Glutamatergic neuron (in vitro differentiated cells): Measurements from ENCODE around the gene CHRDL1. TPM values are rescaled to one million over a fixed set of nuclear protein-coding genes. Genes with fewer than 3 reads are reported as not detected.

Experiments
- DNase-seq: peaks from one replicate; pipeline ENCODE4 v3.0.0; 2022
- H3K27ac Mint-ChIP-seq: one replicate; pipeline ENCODE4 v1.8.0; 2020; ENCODE audit warnings: mild to moderate bottlenecking, mixed read lengths, inconsistent platforms; ENCODE audit not compliant: unreplicated experiment
- H3K27me3 Mint-ChIP-seq: one replicate; pipeline ENCODE4 v1.8.0; 2020; ENCODE audit warnings: mild to moderate bottlenecking, moderate library complexity, mixed read lengths, inconsistent platforms; ENCODE audit not compliant: unreplicated experiment
- H3K36me3 Mint-ChIP-seq: one replicate; pipeline ENCODE4 v1.8.0; 2020; ENCODE audit warnings: mild to moderate bottlenecking, mixed read lengths, inconsistent platforms; ENCODE audit not compliant: unreplicated experiment
- H3K4me1 Mint-ChIP-seq: one replicate; pipeline ENCODE4 v1.8.0; 2020; ENCODE audit warnings: mild to moderate bottlenecking, low read depth, mixed read lengths, inconsistent platforms; ENCODE audit not compliant: unreplicated experiment
- H3K4me3 Mint-ChIP-seq: one replicate; pipeline ENCODE4 v1.8.0; 2020; ENCODE audit warnings: mild to moderate bottlenecking, mixed read lengths, inconsistent platforms; ENCODE audit not compliant: unreplicated experiment
- H3K9me3 Mint-ChIP-seq: one replicate; pipeline ENCODE4 v1.8.0; 2020; ENCODE audit warnings: mild to moderate bottlenecking, moderate library complexity, mixed read lengths, inconsistent platforms; ENCODE audit not compliant: unreplicated experiment
- CTCF ChIP-seq: fragments of 200-600 bp; sonication (generic); IDR thresholded peaks from one replicate; pipeline ENCODE4 v1.5.0; 2021; ENCODE audit not compliant: partially characterized antibody, unreplicated experiment
- total RNA-seq: library from RNA; stranded (reverse); fragmentation: NEBNext Ultra II Directional; extraction: Animal tissue kit (Norgen Biotek cat#: 25700); gene quantifications from one replicate; pipeline ENCODE4 v1.2.1, GENCODE V29; 2021; ENCODE audit not compliant: unreplicated experiment

The CHRDL1 gene
- total RNA-seq, 1 donor from 2014 or later, result 38.2 TPM

GRCh38 chrX:110755611-110756010, 40.0 kb downstream of the CHRDL1 start:
- Mint-ChIP-seq H3K27me3 (no peaks in the 10 kb centered on the region), H3K9me3 (no peaks in the 10 kb centered on the region), H3K4me1 (peaks cover 2% of the 10 kb centered on the region), H3K27ac (no peak overlapping the region), H3K4me3 (no peak overlapping the region), H3K36me3 (peaks cover 7% of the 10 kb centered on the region)
- no peak for TF ChIP-seq CTCF
- no peak for DNase-seq

- Mint-ChIP-seq H3K9me3 (no peaks in the 10 kb centered on the region), H3K27me3 (no peaks in the 10 kb centered on the region), H3K4me1 (peaks cover 5% of the 10 kb centered on the region), H3K36me3 (peaks cover 7% of the 10 kb centered on the region), H3K4me3 (no peak overlapping the region), H3K27ac (no peak overlapping the region)
- no peak for DNase-seq
- no peak for TF ChIP-seq CTCF
These were observed 40.6 kb downstream of the CHRDL1 start for GRCh38 chrX:110755061-110755460.

GRCh38 chrX:110750526-110751189, 45.0 kb downstream of the CHRDL1 start:
- peaks cover 3% of the 10 kb centered on the region for H3K27me3 Mint-ChIP-seq
- H3K36me3 Mint-ChIP-seq, result no peaks in the 10 kb centered on the region
- no peak for TF ChIP-seq CTCF
- H3K4me3 Mint-ChIP-seq, result no peak overlapping the region
- peaks cover 2% of the 10 kb centered on the region for H3K9me3 Mint-ChIP-seq
- DNase-seq, result no peak
- no peak overlapping the region for H3K27ac Mint-ChIP-seq
- H3K4me1 Mint-ChIP-seq, result peaks cover 20% of the 10 kb centered on the region

GRCh38 chrX:110748256-110748806, 47.3 kb downstream of the CHRDL1 start:
- peaks cover 3% of the 10 kb centered on the region for H3K27me3 Mint-ChIP-seq
- DNase-seq, result no peak
- no peak overlapping the region for H3K4me3 Mint-ChIP-seq
- peaks cover 2% of the 10 kb centered on the region for H3K9me3 Mint-ChIP-seq
- H3K27ac Mint-ChIP-seq, result no peak overlapping the region
- H3K4me1 Mint-ChIP-seq, result peaks cover 30% of the 10 kb centered on the region
- H3K36me3 Mint-ChIP-seq, result no peaks in the 10 kb centered on the region
- no peak for TF ChIP-seq CTCF

- DNase-seq, result no peak
- H3K36me3 Mint-ChIP-seq, result no peaks in the 10 kb centered on the region
- H3K9me3 Mint-ChIP-seq, result peaks cover 2% of the 10 kb centered on the region
- peaks cover 30% of the 10 kb centered on the region for H3K4me1 Mint-ChIP-seq
- H3K27ac Mint-ChIP-seq, result no peak overlapping the region
- no peak for TF ChIP-seq CTCF
- H3K27me3 Mint-ChIP-seq, result peaks cover 3% of the 10 kb centered on the region
- no peak overlapping the region for H3K4me3 Mint-ChIP-seq
These were observed 49.6 kb downstream of the CHRDL1 start for GRCh38 chrX:110746014-110746413.
